Suprapubic skin (tissue), 4 donors: Measurements from ENCODE around the gene PSMA7. TPM values are rescaled to one million over a fixed set of nuclear protein-coding genes. Genes with fewer than 3 reads are reported as not detected.

Experiments
- DNase-seq, 2 donors: peaks; one replicate each; pipeline ENCODE4 v3.0.0-alpha.2; 2019; ENCODE audit warnings: low spot score in 2 of 2
- H3K27ac ChIP-seq: fragments of 200-600 bp; sonication (generic); one replicate; pipeline ENCODE4 v1.5.1; 2019
- H3K27me3 ChIP-seq: fragments of 200-600 bp; sonication (generic); one replicate; pipeline ENCODE4 v1.5.1; 2019
- H3K36me3 ChIP-seq: fragments of 200-600 bp; sonication (generic); one replicate; pipeline ENCODE4 v1.5.1; 2019
- H3K4me1 ChIP-seq: fragments of 200-600 bp; sonication (generic); one replicate; pipeline ENCODE4 v1.5.1; 2019
- H3K4me3 ChIP-seq: fragments of 200-600 bp; sonication (generic); one replicate; pipeline ENCODE4 v1.5.1; 2019; ENCODE audit warnings: mild to moderate bottlenecking
- H3K9me3 ChIP-seq: fragments of 200-600 bp; sonication (generic); one replicate; pipeline ENCODE4 v1.5.1; 2019
- CTCF ChIP-seq, 2 donors: fragments of 200-600 bp in 1 of 2; fragments of 450-650 bp in 1 of 2; sonication (generic) in 1 of 2; IDR thresholded peaks; one replicate each; pipeline ENCODE4 v1.5.1; 2016 to 2019; ENCODE audit warnings: antibody characterized with exemption in 2 of 2, mild to moderate bottlenecking in 1 of 2, moderate library complexity in 1 of 2
- EP300 ChIP-seq: sonication (generic); formaldehyde crosslinking; IDR thresholded peaks from one replicate; pipeline ENCODE4 v1.6.1; 2017; ENCODE audit warnings: antibody characterized with exemption
- POLR2A ChIP-seq, 2 donors: fragments of 450-650 bp; IDR thresholded peaks; one replicate each; pipeline ENCODE4 v1.6.1; 2017; ENCODE audit warnings: antibody characterized with exemption in 2 of 2, mild to moderate bottlenecking in 2 of 2, moderate library complexity in 2 of 2
- POLR2AphosphoS5 ChIP-seq, 3 donors: sonication (generic); formaldehyde crosslinking; IDR thresholded peaks; one replicate each; pipeline ENCODE4 v1.6.1; 2017; ENCODE audit warnings: antibody characterized with exemption in 3 of 3
- WGBS: methylation state at CpG from one replicate; pipeline ENCODE4 v1.1.5; 2018; 5-methylcytosine and 5-hydroxymethylcytosine counted together
- total RNA-seq, 4 donors: library from RNA; depleted of rRNA; stranded (reverse); fragments of >200 nt; gene quantifications; one replicate each; pipeline ENCODE4 v1.1.0, GENCODE V29; 2016

The PSMA7 gene
- total RNA-seq, result 100 to 1,000 TPM; 163 to 226 (median 208) TPM

GRCh38 chr20:62143081-62143956 is at the start of gene PSMA7, which contains the start of gene SS18L1:
PSMA7 (minus strand) TSS chr20:62143394; CDS start chr20:62143303, 91 bp downstream.
SS18L1 (plus strand) TSS chr20:62143769; CDS start chr20:62143821, 52 bp downstream.
- peak; percentile 88 to 91 for DNase-seq
- Histone ChIP-seq H3K4me3 (peak within 1 kb of the TSS; percentile 96), H3K36me3 (peaks cover 17% of the 10 kb centered on the region), H3K4me1 (peaks cover 47% of the 10 kb centered on the region), H3K27me3 (no peaks in the 10 kb centered on the region), H3K27ac (peak within 1 kb of the TSS; percentile 99), H3K9me3 (no peaks in the 10 kb centered on the region)
- TF ChIP-seq EP300 (no peak), POLR2AphosphoS5 (IDR thresholded peaks at IDR 0.05) (peak in 2 of 3 donors; percentile 31 to 77), POLR2A (IDR thresholded peaks at IDR 0.05) (peak; percentile 71 to 76), CTCF (IDR thresholded peaks at IDR 0.05) (no peak)
- no CpG with 5 or more reads among the region's 148 CpGs for WGBS

GRCh38 chr20:62192635-62193034 is 49.4 kb upstream of the PSMA7 start:
- H3K4me1 ChIP-seq, result peaks cover 2% of the 10 kb centered on the region
- no peak for DNase-seq
- H3K9me3 ChIP-seq, result no peaks in the 10 kb centered on the region
- H3K4me3 ChIP-seq, result no peak overlapping the region
- H3K36me3 ChIP-seq, result peaks cover 35% of the 10 kb centered on the region
- H3K27me3 ChIP-seq, result no peaks in the 10 kb centered on the region
- no peak overlapping the region for H3K27ac ChIP-seq
- TF ChIP-seq EP300, result no peak
- TF ChIP-seq POLR2AphosphoS5 (IDR thresholded peaks at IDR 0.05), result no peak
- TF ChIP-seq POLR2A (IDR thresholded peaks at IDR 0.05), result no peak
- TF ChIP-seq CTCF (IDR thresholded peaks at IDR 0.05), result no peak
- WGBS, result 93% methylated on average over 3 of the region's 10 CpGs

- DNase-seq, result no peak
- H3K27ac ChIP-seq, result no peak overlapping the region
- 68% methylated on average over 13 of the region's 14 CpGs for WGBS
- peaks cover 9% of the 10 kb centered on the region for H3K4me1 ChIP-seq
- H3K9me3 ChIP-seq, result no peaks in the 10 kb centered on the region
- H3K4me3 ChIP-seq, result no peak overlapping the region
- no peak for TF ChIP-seq POLR2AphosphoS5 (IDR thresholded peaks at IDR 0.05)
- no peak for TF ChIP-seq CTCF (IDR thresholded peaks at IDR 0.05)
- no peak for TF ChIP-seq POLR2A (IDR thresholded peaks at IDR 0.05)
- TF ChIP-seq EP300, result no peak
- no peaks in the 10 kb centered on the region for H3K27me3 ChIP-seq
- peaks cover 33% of the 10 kb centered on the region for H3K36me3 ChIP-seq
Observed at GRCh38 chr20:62191781-62192559, 48.8 kb upstream of the PSMA7 start.

DNA sequence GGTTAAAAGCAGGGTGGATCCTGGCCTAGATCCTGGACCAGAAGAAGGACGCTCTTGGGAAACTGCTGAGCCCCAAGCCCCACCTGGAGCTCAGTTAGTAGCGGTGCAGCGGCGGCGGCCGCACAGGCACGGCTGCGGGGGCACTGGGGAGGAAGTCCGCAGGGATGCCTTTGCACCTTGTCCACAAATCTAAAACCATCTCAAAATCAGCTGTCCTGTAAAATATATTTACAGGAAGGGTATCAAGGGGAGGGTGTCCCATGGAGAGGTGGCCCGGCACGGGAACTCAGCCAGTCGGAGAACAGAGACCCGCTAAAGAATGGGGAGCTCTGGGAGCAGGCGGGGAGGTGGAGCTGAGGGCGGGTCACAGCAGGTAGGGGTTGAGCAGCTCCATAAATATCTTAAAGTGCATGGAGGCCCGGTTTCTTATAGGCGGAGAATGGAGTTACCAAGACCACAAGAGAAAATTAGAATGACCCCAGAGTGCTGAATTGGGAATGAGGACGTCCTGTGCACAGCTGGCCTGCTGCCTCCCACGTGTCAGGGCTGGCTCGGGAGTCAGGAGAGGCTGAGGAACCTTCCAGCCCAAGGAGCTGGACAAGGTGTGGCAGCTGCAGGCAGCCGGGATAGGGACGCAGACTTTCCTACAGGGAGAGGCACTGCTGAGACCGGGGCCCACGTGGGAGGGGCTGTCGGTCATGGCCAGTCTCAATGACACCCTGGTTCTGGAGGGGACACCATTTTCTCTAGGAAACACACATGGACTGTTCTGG is 47.6 kb upstream of the PSMA7 start:
- WGBS, result 83% methylated on average over 25 of the region's 25 CpGs
- no peak overlapping the region for H3K4me3 ChIP-seq

More for the DNA sequence above, 47.6 kb upstream of the PSMA7 start:
- peaks cover 23% of the 10 kb centered on the region for H3K36me3 ChIP-seq
- TF ChIP-seq EP300 (no peak), POLR2AphosphoS5 (IDR thresholded peaks at IDR 0.05) (no peak), CTCF (IDR thresholded peaks at IDR 0.05) (no peak), POLR2A (IDR thresholded peaks at IDR 0.05) (no peak)
- H3K4me1 ChIP-seq, result peaks cover 10% of the 10 kb centered on the region
- no peaks in the 10 kb centered on the region for H3K27me3 ChIP-seq
- no peak for DNase-seq
- no peaks in the 10 kb centered on the region for H3K9me3 ChIP-seq
- no peak overlapping the region for H3K27ac ChIP-seq
